ENCODE data around the gene CHRNA4.
"Not testable (repeated sequence)": the region's sequence is repeated elsewhere in the genome, so short reads cannot be mapped to it uniquely, and the experiment has no call there.

CHRNA4 gene

GRCh38 chr20:63310265-63310991, 50.7 kb downstream of the CHRNA4 start:
- no peak for DNase-seq (ENCODE audit: low read depth in 1 of 2, low spot score in 1 of 2)

GRCh38 chr20:63309261-63310071, 51.7 kb downstream of the CHRNA4 start:
- DNase-seq (ENCODE audit: low read depth in 1 of 2, low spot score in 1 of 2), result no peak

- DNase-seq (ENCODE audit: low read depth in 1 of 2, low spot score in 1 of 2), result no peak
Measured at GRCh38 chr20:63308218-63308911, 52.8 kb downstream of the CHRNA4 start.

GRCh38 chr20:63307538-63308217, 53.5 kb downstream of the CHRNA4 start:
- DNase-seq (ENCODE audit: low read depth in 1 of 2, low spot score in 1 of 2), result no peak

- DNase-seq (ENCODE audit: low read depth in 1 of 2, low spot score in 1 of 2), result no peak
Measured at GRCh38 chr20:63306673-63307537, 54.2 kb downstream of the CHRNA4 start.

- DNase-seq (ENCODE audit: low read depth in 1 of 2, low spot score in 1 of 2), result not testable (repeated sequence)
Measured at GRCh38 chr20:63305933-63306672, 55.0 kb downstream of the CHRNA4 start.

GRCh38 chr20:63305393-63305792, 55.8 kb downstream of the CHRNA4 start:
- no peak for DNase-seq (ENCODE audit: low read depth in 1 of 2, low spot score in 1 of 2)

- DNase-seq (ENCODE audit: low read depth in 1 of 2, low spot score in 1 of 2), result no peak
Measured at GRCh38 chr20:63303095-63303666, 58.0 kb downstream of the CHRNA4 start.

GRCh38 chr20:63301671-63302070, 59.5 kb downstream of the CHRNA4 start:
- DNase-seq (ENCODE audit: low read depth in 1 of 2, low spot score in 1 of 2), result no peak

- DNase-seq (ENCODE audit: low read depth in 1 of 2, low spot score in 1 of 2), result no peak
Measured at GRCh38 chr20:63298731-63299312, 62.3 kb downstream of the CHRNA4 start.

- DNase-seq (ENCODE audit: low read depth in 1 of 2, low spot score in 1 of 2), result no peak
Measured at GRCh38 chr20:63297796-63298572, 63.2 kb downstream of the CHRNA4 start.

GRCh38 chr20:63297371-63297781, 63.8 kb downstream of the CHRNA4 start:
- DNase-seq (ENCODE audit: low read depth in 1 of 2, low spot score in 1 of 2), result no peak

GRCh38 chr20:63296531-63297299, 64.4 kb downstream of the CHRNA4 start:
- DNase-seq (ENCODE audit: low read depth in 1 of 2, low spot score in 1 of 2), result no peak

- DNase-seq (ENCODE audit: low read depth in 1 of 2, low spot score in 1 of 2), result no peak
Measured at GRCh38 chr20:63295846-63296245, 65.3 kb downstream of the CHRNA4 start.

GRCh38 chr20:63295422-63295821, 65.7 kb downstream of the CHRNA4 start:
- no peak for DNase-seq (ENCODE audit: low read depth in 1 of 2, low spot score in 1 of 2)

- no peak for DNase-seq (ENCODE audit: low read depth in 1 of 2, low spot score in 1 of 2)
Measured at GRCh38 chr20:63295018-63295417, 66.1 kb downstream of the CHRNA4 start.

- DNase-seq (ENCODE audit: low read depth in 1 of 2, low spot score in 1 of 2), result no peak
Measured at GRCh38 chr20:63294536-63294900, 66.6 kb downstream of the CHRNA4 start.
